Lower lobe of right lung (tissue), 2 donors: ENCODE measurements around the gene ZNF469. TPM values are rescaled to one million over a fixed set of nuclear protein-coding genes. Genes with fewer than 3 reads are reported as not detected.
"Not testable (repeated sequence)": the region's sequence is repeated elsewhere in the genome, so short reads cannot be mapped to it uniquely, and the experiment has no call there.

Experiments used
- ATAC-seq, 2 donors: fragments of 200-7000 bp; cut with Tn5 transposase; one replicate each; pipeline ENCODE4 v1.9.1; 2020 to 2022; ENCODE audit warnings: mild to moderate bottlenecking in 2 of 2, moderate library complexity in 2 of 2
- DNase-seq: peaks from one replicate; pipeline ENCODE4 v3.0.0-alpha.2; 2020
- H3K27ac ChIP-seq: fragments of 200-600 bp; one replicate; pipeline ENCODE4 v1.8.0; 2022
- H3K27me3 ChIP-seq: fragments of 200-600 bp; one replicate; pipeline ENCODE4 v1.8.0; 2022; ENCODE audit warnings: low read depth
- H3K36me3 ChIP-seq: fragments of 200-600 bp; one replicate; pipeline ENCODE4 v1.8.0; 2022; ENCODE audit warnings: mild to moderate bottlenecking
- H3K4me1 ChIP-seq: fragments of 200-600 bp; one replicate; pipeline ENCODE4 v1.8.0; 2022
- H3K4me3 ChIP-seq: fragments of 200-600 bp; one replicate; pipeline ENCODE4 v1.8.0; 2022; ENCODE audit warnings: mild to moderate bottlenecking
- H3K9me3 ChIP-seq: fragments of 200-600 bp; one replicate; pipeline ENCODE4 v1.8.0; 2022
- intact Hi-C: fragments of 100-400 bp; cut with DNase I; formaldehyde crosslinking; loops from one replicate; pipeline ENCODE4 v1.11.0; 2022
- total RNA-seq: library from RNA; stranded (reverse); fragmentation: NEBNext Ultra II Directional; extraction: Animal tissue kit (Norgen Biotek cat#: 25700); gene quantifications from one replicate; pipeline ENCODE4 v1.2.1, GENCODE V29; 2021
- TF ChIP-seq, protein P1 (sequence below): fragments of 200-600 bp; IDR thresholded peaks from one replicate; pipeline ENCODE4 v1.8.0; 2022; ENCODE audit warnings: antibody characterized with exemption, mild to moderate bottlenecking
- donor health status: DM: no; HTN: yes; CAD: no; lungs with severe emphysema.

Gene ZNF469
- total RNA-seq, 1 donor from 2014 or later: 2.0 TPM

- TF ChIP-seq, protein P1, sequence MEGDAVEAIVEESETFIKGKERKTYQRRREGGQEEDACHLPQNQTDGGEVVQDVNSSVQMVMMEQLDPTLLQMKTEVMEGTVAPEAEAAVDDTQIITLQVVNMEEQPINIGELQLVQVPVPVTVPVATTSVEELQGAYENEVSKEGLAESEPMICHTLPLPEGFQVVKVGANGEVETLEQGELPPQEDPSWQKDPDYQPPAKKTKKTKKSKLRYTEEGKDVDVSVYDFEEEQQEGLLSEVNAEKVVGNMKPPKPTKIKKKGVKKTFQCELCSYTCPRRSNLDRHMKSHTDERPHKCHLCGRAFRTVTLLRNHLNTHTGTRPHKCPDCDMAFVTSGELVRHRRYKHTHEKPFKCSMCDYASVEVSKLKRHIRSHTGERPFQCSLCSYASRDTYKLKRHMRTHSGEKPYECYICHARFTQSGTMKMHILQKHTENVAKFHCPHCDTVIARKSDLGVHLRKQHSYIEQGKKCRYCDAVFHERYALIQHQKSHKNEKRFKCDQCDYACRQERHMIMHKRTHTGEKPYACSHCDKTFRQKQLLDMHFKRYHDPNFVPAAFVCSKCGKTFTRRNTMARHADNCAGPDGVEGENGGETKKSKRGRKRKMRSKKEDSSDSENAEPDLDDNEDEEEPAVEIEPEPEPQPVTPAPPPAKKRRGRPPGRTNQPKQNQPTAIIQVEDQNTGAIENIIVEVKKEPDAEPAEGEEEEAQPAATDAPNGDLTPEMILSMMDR: no peak
- Histone ChIP-seq H3K36me3 (no peaks in the 10 kb centered on the region), H3K4me1 (no peaks in the 10 kb centered on the region), H3K27ac (no peak overlapping the region), H3K9me3 (no peaks in the 10 kb centered on the region), H3K4me3 (no peak overlapping the region), H3K27me3 (peaks cover 4% of the 10 kb centered on the region)
- ATAC-seq: no peak
- peak; percentile 25 for DNase-seq
- intact Hi-C loops: no loop called here
These were observed 23.8 kb upstream of the ZNF469 start for GRCh38 chr16:88359008-88359407.

GRCh38 chr16:88360401-88360800 is 22.4 kb upstream of the ZNF469 start:
- DNase-seq: peak; percentile 16
- intact Hi-C loops, H3K27me3 ChIP-seq, H3K36me3 ChIP-seq, H3K27ac ChIP-seq, H3K9me3 ChIP-seq, H3K4me1 ChIP-seq, H3K4me3 ChIP-seq, ATAC-seq: not testable (repeated sequence)

- Histone ChIP-seq H3K27me3 (peaks cover 4% of the 10 kb centered on the region), H3K4me1 (no peaks in the 10 kb centered on the region), H3K9me3 (no peaks in the 10 kb centered on the region), H3K27ac (no peak overlapping the region), H3K4me3 (no peak overlapping the region), H3K36me3 (no peaks in the 10 kb centered on the region)
- intact Hi-C loops: no loop called here
- ATAC-seq: no peak
- no peak for DNase-seq
- TF ChIP-seq, protein P1: no peak
These were observed 21.8 kb upstream of the ZNF469 start for GRCh38 chr16:88360999-88361398.

DNA sequence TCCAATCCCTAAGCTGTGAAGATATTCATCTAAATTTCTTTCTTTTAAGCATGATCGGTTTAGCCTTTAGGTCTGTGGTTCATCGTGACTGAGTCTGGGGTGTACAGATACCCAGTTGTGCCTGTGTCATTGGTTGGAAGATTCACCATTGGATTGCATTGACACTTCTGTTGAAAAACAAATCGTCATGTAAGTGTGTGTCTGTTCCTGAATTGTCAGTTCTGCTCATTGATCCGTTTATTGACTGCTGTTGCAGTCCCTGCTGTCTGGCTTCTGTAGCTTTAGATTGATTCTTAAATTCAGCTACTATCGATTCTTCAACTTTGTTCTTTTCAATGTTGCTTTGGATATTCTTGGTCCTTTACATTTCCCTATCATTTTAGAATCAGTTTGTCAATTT is 21.0 kb upstream of the ZNF469 start:
- ATAC-seq: no peak
- Histone ChIP-seq H3K4me1 (no peaks in the 10 kb centered on the region), H3K27ac (no peak overlapping the region), H3K4me3 (no peak overlapping the region), H3K36me3 (no peaks in the 10 kb centered on the region), H3K27me3 (peaks cover 4% of the 10 kb centered on the region), H3K9me3 (no peaks in the 10 kb centered on the region)
- intact Hi-C loops: no loop called here
- TF ChIP-seq, protein P1: no peak
- no peak for DNase-seq

- ATAC-seq (no peak), DNase-seq (no peak)
- Histone ChIP-seq H3K27ac (no peak overlapping the region), H3K36me3 (no peaks in the 10 kb centered on the region), H3K9me3 (no peaks in the 10 kb centered on the region), H3K4me1 (no peaks in the 10 kb centered on the region), H3K4me3 (no peak overlapping the region), H3K27me3 (peaks cover 8% of the 10 kb centered on the region)
- intact Hi-C loops: no loop called here
- TF ChIP-seq, protein P1: no peak
These were observed 19.4 kb upstream of the ZNF469 start for GRCh38 chr16:88363239-88363891.

DNA sequence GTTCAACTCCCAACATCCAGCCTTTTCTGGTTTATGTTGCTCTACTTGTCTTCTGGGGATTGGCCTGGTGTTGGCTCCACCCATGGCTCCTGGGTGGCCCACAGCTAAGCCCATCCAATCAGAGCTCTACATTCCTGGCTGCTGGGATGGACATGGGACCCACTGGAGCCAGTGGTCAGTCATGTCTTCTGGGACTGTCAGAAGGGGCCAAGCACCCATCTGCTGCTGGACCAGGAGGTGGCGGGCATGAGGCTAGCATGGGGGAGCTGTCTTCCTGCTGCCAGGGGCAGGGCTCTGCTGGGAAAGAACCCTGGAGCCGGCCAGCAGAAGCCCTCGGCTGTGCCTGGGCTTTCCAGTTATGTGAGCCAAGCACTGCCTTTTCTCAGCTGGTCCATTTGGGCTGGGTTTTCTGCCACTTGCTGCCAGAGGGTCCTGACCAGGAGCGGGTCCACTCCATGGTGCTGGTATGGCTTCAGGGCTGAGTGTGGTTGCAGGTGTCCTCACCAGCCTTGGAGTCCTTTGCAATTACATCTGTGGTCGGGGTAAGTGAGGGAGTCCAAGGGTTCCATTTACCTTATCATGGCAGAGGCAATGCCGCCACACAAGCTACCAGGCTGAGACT is 17.4 kb upstream of the ZNF469 start:
- intact Hi-C loops: no loop called here
- Histone ChIP-seq H3K36me3 (no peaks in the 10 kb centered on the region), H3K4me1 (no peaks in the 10 kb centered on the region), H3K27me3 (peaks cover 8% of the 10 kb centered on the region), H3K9me3 (no peaks in the 10 kb centered on the region), H3K27ac (no peak overlapping the region), H3K4me3 (no peak overlapping the region)
- TF ChIP-seq, protein P1: no peak
- no peak for ATAC-seq
- DNase-seq: peak; percentile 14
